ENCODE measurements around the gene SOWAHA.

The SOWAHA gene

GRCh38 chr5:132810605-132811004, 2.5 kb upstream of the SOWAHA start:
- TF ChIP-seq CTCF (IDR thresholded peaks at IDR 0.05) (no peak), ZFX (IDR thresholded peaks at IDR 0.05; ENCODE audit: borderline replicate concordance) (no peak)
- H3K27ac ChIP-seq, result no peak overlapping the region

- no peak for TF ChIP-seq CTCF (IDR thresholded peaks at IDR 0.05)
- no peak for TF ChIP-seq ZFX (IDR thresholded peaks at IDR 0.05; ENCODE audit: borderline replicate concordance)
- H3K27ac ChIP-seq, result no peak overlapping the region
Observed at GRCh38 chr5:132812123-132812765, 858 bp upstream of the SOWAHA start.

- TF ChIP-seq CTCF (IDR thresholded peaks at IDR 0.05) (no peak), ZFX (IDR thresholded peaks at IDR 0.05; ENCODE audit: borderline replicate concordance) (no peak)
- no peak overlapping the region for H3K27ac ChIP-seq
Observed at GRCh38 chr5:132813599-132814502, 749 bp downstream of the SOWAHA start.

GRCh38 chr5:132814503-132815294, 1.6 kb downstream of the SOWAHA start:
- no peak for TF ChIP-seq ZFX (IDR thresholded peaks at IDR 0.05; ENCODE audit: borderline replicate concordance)
- TF ChIP-seq CTCF (IDR thresholded peaks at IDR 0.05), result no peak
- H3K27ac ChIP-seq, result no peak overlapping the region

- no peak overlapping the region for H3K27ac ChIP-seq
- TF ChIP-seq ZFX (IDR thresholded peaks at IDR 0.05; ENCODE audit: borderline replicate concordance) (no peak), CTCF (IDR thresholded peaks at IDR 0.05) (no peak)
Observed at GRCh38 chr5:132815454-132815853, 2.4 kb downstream of the SOWAHA start.

- H3K27ac ChIP-seq, result no peak overlapping the region
- TF ChIP-seq CTCF (IDR thresholded peaks at IDR 0.05) (no peak), ZFX (IDR thresholded peaks at IDR 0.05; ENCODE audit: borderline replicate concordance) (no peak)
Observed at GRCh38 chr5:132816083-132816482, 3.0 kb downstream of the SOWAHA start.
